Measurements from ENCODE around the gene RNU5D-1. TPM values are rescaled to one million over a fixed set of nuclear protein-coding genes. Genes with fewer than 3 reads are reported as not detected.

The RNU5D-1 gene
- total RNA-seq: not detected in 2 replicates

GRCh38 chr1:44730741-44731512, at the start of gene RNU5D-1:
TSS of gene RNU5D-1 (minus strand) at chr1:44731170.

GRCh38 chr1:44775078-44775929, 44.3 kb upstream of the RNU5D-1 start, which contains the start of gene RPS8:
TSS of gene RPS8 (plus strand) at chr1:44775540. CDS start at chr1:44775597, 57 bp downstream.

GRCh38 chr1:44739307-44740178, 8.6 kb upstream of the RNU5D-1 start, which contains the start of gene KIF2C:
TSS of gene KIF2C (plus strand) at chr1:44739837. CDS start at chr1:44739933, 96 bp downstream.

Other genes with a start within 250 kb of the RNU5D-1 start
- gene TMEM53, start 56.7 kb downstream of the RNU5D-1 start, total RNA-seq: 3.6 and 4.9 TPM in 2 replicates
- gene ARMH1, start 56.5 kb downstream of the RNU5D-1 start, total RNA-seq: 0.71 and 0.83 TPM in 2 replicates
- gene KIF2C, start 8.7 kb upstream of the RNU5D-1 start, total RNA-seq: 2.9 and 3.4 TPM in 2 replicates
- 1,727 and 1,738 TPM in 2 replicates for gene RPS8, start 44.4 kb upstream of the RNU5D-1 start, total RNA-seq
- under 0.01 TPM in 1 of 2 replicates, not detected in the other for gene BEST4, start 57.0 kb upstream of the RNU5D-1 start, total RNA-seq
- 11.9 and 20.8 TPM in 2 replicates for gene PLK3, start 69.2 kb upstream of the RNU5D-1 start, total RNA-seq
- not detected in 2 replicates for gene DYNLT4, start 76.2 kb upstream of the RNU5D-1 start, total RNA-seq
- gene BTBD19, start 77.4 kb upstream of the RNU5D-1 start, total RNA-seq: 4.3 and 8.3 TPM in 2 replicates
- gene PTCH2, start 112.1 kb upstream of the RNU5D-1 start, total RNA-seq: under 0.01 and 0.14 TPM in 2 replicates

Measured in smooth muscle cell of bladder (primary cell).